HepG2 (cell line): ENCODE results near the gene TMEM129. TPM values are rescaled to one million over a fixed set of nuclear protein-coding genes. Genes with fewer than 3 reads are reported as not detected.
A peak's percentile ranks its signal among the peaks of the same experiment; 100 is the strongest.

Experiments used
- AGO2 ChIP-seq: fragments of 200-400 bp; formaldehyde crosslinking; optimal IDR thresholded peaks from 2 replicates; pipeline ENCODE3; 2017; ENCODE audit warnings: mild to moderate bottlenecking, low read depth, low read length, moderate library complexity
- CCDC6 ChIP-seq: sonication (generic); formaldehyde crosslinking; IDR thresholded peaks from 2 replicates; pipeline ENCODE4 v1.8.1; 2022; ENCODE audit warnings: mild to moderate bottlenecking, missing genetic modification reagents, moderate library complexity
- DBP ChIP-seq: sonication (generic); formaldehyde crosslinking; IDR thresholded peaks from 2 replicates; pipeline ENCODE4 v1.4.0; 2020; ENCODE audit warnings: missing genetic modification reagents; ENCODE audit errors: not compliant biosample characterization
- GMEB1 ChIP-seq: sonication (generic); formaldehyde crosslinking; IDR thresholded peaks from 2 replicates; pipeline ENCODE4 v1.5.1; 2020; ENCODE audit warnings: missing genetic modification reagents, mild to moderate bottlenecking, borderline replicate concordance
- HDAC1 ChIP-seq: sonication (generic); formaldehyde crosslinking; IDR thresholded peaks from 2 replicates; pipeline ENCODE4 v1.5.1; 2020; ENCODE audit warnings: mild to moderate bottlenecking, missing genetic modification reagents
- HES4 ChIP-seq: sonication (generic); formaldehyde crosslinking; IDR thresholded peaks from 2 replicates; pipeline ENCODE4 v1.9.0; 2021; ENCODE audit warnings: mild to moderate bottlenecking, missing genetic modification reagents, borderline replicate concordance
- MAZ ChIP-seq, 2 experiments: sonication (generic) in 1 of 2; formaldehyde crosslinking in 1 of 2; IDR thresholded peaks; 2 replicates each; pipeline versions ENCODE4 v1.5.0 to v1.6.1; 2012 to 2020; ENCODE audit warnings: low read depth in 2 of 2, mild to moderate bottlenecking in 2 of 2, borderline replicate concordance in 1 of 2, improper control_type of control experiment in 1 of 2, low read length in 1 of 2, missing genetic modification reagents in 1 of 2, moderate library complexity in 1 of 2
- SALL1 ChIP-seq: sonication (generic); formaldehyde crosslinking; IDR thresholded peaks from 2 replicates; pipeline ENCODE4 v1.8.0; 2022; ENCODE audit warnings: mild to moderate bottlenecking, missing genetic modification reagents
- UBTF ChIP-seq: sonication (generic); formaldehyde crosslinking; IDR thresholded peaks from 2 replicates; pipeline ENCODE4 v1.4.0; 2020; ENCODE audit warnings: mild to moderate bottlenecking, missing genetic modification reagents
- YY1 ChIP-seq: IDR thresholded peaks from 2 replicates; pipeline ENCODE4 v1.6.1; 2011; ENCODE audit warnings: low read length, low read depth, moderate library complexity, mild to moderate bottlenecking; ENCODE audit not compliant: insufficient read depth, insufficient replicate concordance
- ZNF44 ChIP-seq: sonication (generic); formaldehyde crosslinking; IDR thresholded peaks from 2 replicates; pipeline ENCODE4 v1.5.1; 2020; ENCODE audit warnings: mild to moderate bottlenecking, missing genetic modification reagents
- ZNF569 ChIP-seq: sonication (generic); formaldehyde crosslinking; IDR thresholded peaks from 2 replicates; pipeline ENCODE4 v1.5.0; 2020; ENCODE audit warnings: mild to moderate bottlenecking, missing genetic modification reagents, moderate library complexity, borderline replicate concordance
- ZNF605 ChIP-seq: sonication (generic); formaldehyde crosslinking; IDR thresholded peaks from 2 replicates; pipeline ENCODE4 v1.8.0; 2022; ENCODE audit warnings: mild to moderate bottlenecking, missing genetic modification reagents
- ZNF720 ChIP-seq: sonication (generic); formaldehyde crosslinking; IDR thresholded peaks from 2 replicates; pipeline ENCODE4 v1.4.0; 2020; ENCODE audit warnings: missing genetic modification reagents
- ZNF768 ChIP-seq: sonication (generic); formaldehyde crosslinking; IDR thresholded peaks from 2 replicates; pipeline ENCODE4 v1.4.0; 2020; ENCODE audit warnings: missing genetic modification reagents
- polyA plus RNA-seq, 8 experiments: library from polyadenylated mRNA; depleted of rRNA in 3 of 8; stranded (reverse) in 7 of 8; unstranded in 1 of 8; fragments of >200 nt; fragmentation: Illumina TruSeq in 4 of 8; extraction: Trizol in 4 of 8; gene quantifications; 2 replicates each; pipeline versions ENCODE4 v1.2.1 to v1.2.3, GENCODE V29; 2011 to 2016; ENCODE audit warnings: low read depth in 4 of 8, missing spikeins in 1 of 8, mixed read lengths in 1 of 8; ENCODE audit not compliant: insufficient read depth in 1 of 8
- total RNA-seq, 5 experiments: library from RNA; depleted of rRNA; stranded (reverse); fragments of >200 nt; fragmentation: Illumina TruSeq; extraction: Trizol; gene quantifications; 2 replicates each; pipeline ENCODE4 v1.2.3, GENCODE V29; 2016; ENCODE audit warnings: low read depth in 1 of 5
- TF ChIP-seq, protein P1 (sequence below): sonication (generic); formaldehyde crosslinking; IDR thresholded peaks from 2 replicates; pipeline ENCODE4 v1.4.0; 2020; ENCODE audit warnings: mild to moderate bottlenecking, missing genetic modification reagents
- TF ChIP-seq, protein P2 (sequence below): sonication (generic); formaldehyde crosslinking; IDR thresholded peaks from 2 replicates; pipeline ENCODE4 v1.5.1; 2020; ENCODE audit warnings: missing genetic modification reagents, mild to moderate bottlenecking, borderline replicate concordance
- TF ChIP-seq, protein P3 (sequence below): sonication (generic); formaldehyde crosslinking; IDR thresholded peaks from 2 replicates; pipeline ENCODE4 v1.8.0; 2022; ENCODE audit warnings: mild to moderate bottlenecking, missing genetic modification reagents, moderate library complexity
- TF ChIP-seq, protein P4 (sequence below): IDR thresholded peaks from 2 replicates; pipeline ENCODE4 v1.6.1; 2016; ENCODE audit warnings: low read depth, borderline replicate concordance

The TMEM129 gene
- total and polyA plus RNA-seq, 2 of the 13 experiments (the other 11 are each of a cell fraction or from before 2014, with no cell fraction given) = 19.0 to 25.8 TPM

GRCh38 chr4:1746265-1746691 is 25.2 kb upstream of the TMEM129 start (continued):
- TF ChIP-seq, protein P1, sequence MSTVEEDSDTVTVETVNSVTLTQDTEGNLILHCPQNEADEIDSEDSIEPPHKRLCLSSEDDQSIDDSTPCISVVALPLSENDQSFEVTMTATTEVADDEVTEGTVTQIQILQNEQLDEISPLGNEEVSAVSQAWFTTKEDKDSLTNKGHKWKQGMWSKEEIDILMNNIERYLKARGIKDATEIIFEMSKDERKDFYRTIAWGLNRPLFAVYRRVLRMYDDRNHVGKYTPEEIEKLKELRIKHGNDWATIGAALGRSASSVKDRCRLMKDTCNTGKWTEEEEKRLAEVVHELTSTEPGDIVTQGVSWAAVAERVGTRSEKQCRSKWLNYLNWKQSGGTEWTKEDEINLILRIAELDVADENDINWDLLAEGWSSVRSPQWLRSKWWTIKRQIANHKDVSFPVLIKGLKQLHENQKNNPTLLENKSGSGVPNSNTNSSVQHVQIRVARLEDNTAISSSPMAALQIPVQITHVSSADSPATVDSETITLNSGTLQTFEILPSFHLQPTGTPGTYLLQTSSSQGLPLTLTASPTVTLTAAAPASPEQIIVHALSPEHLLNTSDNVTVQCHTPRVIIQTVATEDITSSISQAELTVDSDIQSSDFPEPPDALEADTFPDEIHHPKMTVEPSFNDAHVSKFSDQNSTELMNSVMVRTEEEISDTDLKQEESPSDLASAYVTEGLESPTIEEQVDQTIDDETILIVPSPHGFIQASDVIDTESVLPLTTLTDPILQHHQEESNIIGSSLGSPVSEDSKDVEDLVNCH (CRISPR knock-in tag) = no peak
- TF ChIP-seq, protein P2, sequence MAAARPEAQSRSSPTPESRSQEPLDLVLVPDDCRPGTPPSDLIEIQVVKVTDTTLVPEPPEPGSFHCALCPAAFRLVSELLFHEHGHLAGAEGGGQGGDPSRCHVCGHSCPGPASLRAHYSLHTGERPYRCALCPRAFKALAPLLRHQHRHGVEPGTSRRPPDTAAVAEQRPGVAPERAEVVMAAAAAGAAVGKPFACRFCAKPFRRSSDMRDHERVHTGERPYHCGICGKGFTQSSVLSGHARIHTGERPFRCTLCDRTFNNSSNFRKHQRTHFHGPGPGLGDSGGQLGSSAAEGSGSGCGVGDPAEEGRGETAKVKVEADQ = no peak
- peak; percentile 78; the same call in 1 of the 2 replicates for TF ChIP-seq ZNF605 (CRISPR knock-in tag)
- TF ChIP-seq SALL1 (CRISPR knock-in tag) = peak; percentile 72
- peak; percentile 75 for TF ChIP-seq HDAC1 (CRISPR knock-in tag)
- TF ChIP-seq, protein P3, sequence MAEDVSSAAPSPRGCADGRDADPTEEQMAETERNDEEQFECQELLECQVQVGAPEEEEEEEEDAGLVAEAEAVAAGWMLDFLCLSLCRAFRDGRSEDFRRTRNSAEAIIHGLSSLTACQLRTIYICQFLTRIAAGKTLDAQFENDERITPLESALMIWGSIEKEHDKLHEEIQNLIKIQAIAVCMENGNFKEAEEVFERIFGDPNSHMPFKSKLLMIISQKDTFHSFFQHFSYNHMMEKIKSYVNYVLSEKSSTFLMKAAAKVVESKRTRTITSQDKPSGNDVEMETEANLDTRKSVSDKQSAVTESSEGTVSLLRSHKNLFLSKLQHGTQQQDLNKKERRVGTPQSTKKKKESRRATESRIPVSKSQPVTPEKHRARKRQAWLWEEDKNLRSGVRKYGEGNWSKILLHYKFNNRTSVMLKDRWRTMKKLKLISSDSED (CRISPR knock-in tag) = no peak
- no peak for TF ChIP-seq ZNF720 (CRISPR knock-in tag)
- peak; percentile 75 for TF ChIP-seq DBP (CRISPR knock-in tag)
- peak; percentile 51; the same call in 1 of the 2 replicates for TF ChIP-seq MAZ (IDR thresholded peaks at IDR 0.05; ENCODE audit: borderline replicate concordance, low read depth, low read length)
- 0 out of 2 replicates have a peak, but pooled peaks have one; percentile 39 for TF ChIP-seq MAZ (CRISPR knock-in tag; IDR thresholded peaks at IDR 0.05; ENCODE audit: low read depth)
- no peak for TF ChIP-seq ZNF44 (CRISPR knock-in tag)
- TF ChIP-seq YY1 = peak; percentile 66
- peak; percentile 61 for TF ChIP-seq AGO2
- TF ChIP-seq ZNF569 (CRISPR knock-in tag) = no peak
- peak; percentile 77; the same call in 1 of the 2 replicates for TF ChIP-seq ZNF768 (CRISPR knock-in tag)
- TF ChIP-seq HES4 (CRISPR knock-in tag) = no peak
- TF ChIP-seq, protein P4, sequence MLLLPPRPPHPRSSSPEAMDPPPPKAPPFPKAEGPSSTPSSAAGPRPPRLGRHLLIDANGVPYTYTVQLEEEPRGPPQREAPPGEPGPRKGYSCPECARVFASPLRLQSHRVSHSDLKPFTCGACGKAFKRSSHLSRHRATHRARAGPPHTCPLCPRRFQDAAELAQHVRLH (CRISPR knock-in tag) = 0 out of 2 replicates have a peak, but pooled peaks have one; percentile 57
- no peak for TF ChIP-seq UBTF
- no peak for TF ChIP-seq CCDC6
- peak; percentile 18; the same call in 1 of the 2 replicates for TF ChIP-seq GMEB1 (CRISPR knock-in tag)
